Tibial artery (tissue), 4 donors: ENCODE results near the gene PLS1.
"Not testable (repeated sequence)": the region's sequence is repeated elsewhere in the genome, so short reads cannot be mapped to it uniquely, and the experiment has no call there.

Experiments used
- DNase-seq, 2 donors: peaks; one replicate each; pipeline ENCODE4 v3.0.0-alpha.2; 2019
- H3K27ac ChIP-seq, 2 donors: fragments of 200-600 bp; sonication (generic) in 1 of 2; 1 replicate in 1 of 2; 2 replicates in 1 of 2; pipeline ENCODE4 v1.5.1; 2018 to 2019; ENCODE audit warnings: mild to moderate bottlenecking in 1 of 2
- H3K27me3 ChIP-seq, 2 donors: fragments of 200-600 bp; sonication (generic) in 1 of 2; one replicate each; pipeline versions ENCODE4 v1.5.1 to v1.6.0; 2016 to 2019
- H3K36me3 ChIP-seq, 3 donors: fragments of 200-600 bp; sonication (generic) in 2 of 3; one replicate each; pipeline ENCODE4 v1.5.1; 2016 to 2019; ENCODE audit warnings: mild to moderate bottlenecking in 2 of 3
- H3K4me1 ChIP-seq, 4 donors: fragments of 200-600 bp; sonication (generic) in 2 of 4; 1 replicate in 3 of 4; 2 replicates in 1 of 4; pipeline ENCODE4 v1.5.1; 2016 to 2019
- H3K4me3 ChIP-seq, 2 donors: fragments of 200-600 bp; sonication (generic) in 1 of 2; 1 replicate in 1 of 2; 2 replicates in 1 of 2; pipeline ENCODE4 v1.5.1; 2018 to 2019; ENCODE audit warnings: mild to moderate bottlenecking in 2 of 2
- H3K9me3 ChIP-seq, 3 donors: fragments of 200-600 bp; sonication (generic) in 1 of 3; one replicate each; pipeline ENCODE4 v1.5.1; 2016 to 2019
- CTCF ChIP-seq, 2 experiments: fragments of 200-600 bp in 1 of 2; fragments of 450-650 bp in 1 of 2; IDR thresholded peaks; one replicate each; pipeline ENCODE4 v1.5.1; 2017 to 2019; ENCODE audit warnings: antibody characterized with exemption in 2 of 2, mild to moderate bottlenecking in 1 of 2, moderate library complexity in 1 of 2
- intact Hi-C: fragments of 100-400 bp; cut with DNase I; formaldehyde crosslinking; loops from one replicate; pipeline ENCODE4 v1.15.0; 2023; ENCODE audit warnings: low total_unique reads

Gene PLS1

GRCh38 chr3:142706321-142707127 is 110.3 kb downstream of the PLS1 start:
- H3K27me3 ChIP-seq, result no peaks in the 10 kb centered on the region
- no peak overlapping the region for H3K4me3 ChIP-seq
- no peaks in the 10 kb centered on the region for H3K9me3 ChIP-seq
- no peak for DNase-seq
- H3K4me1 ChIP-seq, result no peaks in the 10 kb centered on the region
- H3K27ac ChIP-seq, result no peak overlapping the region
- H3K36me3 ChIP-seq, result no peaks in the 10 kb centered on the region
- intact Hi-C loops, result no loop called here
- no peak for TF ChIP-seq CTCF (IDR thresholded peaks at IDR 0.05)

- H3K9me3 ChIP-seq, result no peaks in the 10 kb centered on the region
- no peak overlapping the region for H3K4me3 ChIP-seq
- intact Hi-C loops, result no loop called here
- DNase-seq, result no peak
- H3K27ac ChIP-seq, result no peak overlapping the region
- H3K36me3 ChIP-seq, result no peaks in the 10 kb centered on the region
- no peaks in the 10 kb centered on the region for H3K27me3 ChIP-seq
- no peak for TF ChIP-seq CTCF (IDR thresholded peaks at IDR 0.05)
- no peaks in the 10 kb centered on the region for H3K4me1 ChIP-seq
Observed at GRCh38 chr3:142709207-142709606, 113.0 kb downstream of the PLS1 start.

- H3K27ac ChIP-seq, H3K9me3 ChIP-seq, intact Hi-C loops, H3K36me3 ChIP-seq, DNase-seq, H3K4me1 ChIP-seq, H3K27me3 ChIP-seq, H3K4me3 ChIP-seq: not testable (repeated sequence)
Observed at GRCh38 chr3:142714882-142715281, 118.7 kb downstream of the PLS1 start.

- TF ChIP-seq CTCF (IDR thresholded peaks at IDR 0.05), result no peak
- Histone ChIP-seq H3K27me3 (no peaks in the 10 kb centered on the region), H3K27ac (no peak overlapping the region), H3K36me3 (no peaks in the 10 kb centered on the region), H3K4me3 (no peak overlapping the region), H3K4me1 (no peaks in the 10 kb centered on the region), H3K9me3 (no peaks in the 10 kb centered on the region)
- intact Hi-C loops, result no loop called here
- DNase-seq, result no peak
Observed at GRCh38 chr3:142716102-142716501, 119.9 kb downstream of the PLS1 start.

GRCh38 chr3:142723665-142723967 is 127.4 kb downstream of the PLS1 start:
- no peak for DNase-seq
- Histone ChIP-seq H3K9me3 (no peaks in the 10 kb centered on the region), H3K27ac (peak overlapping the region; percentile 78 to 95), H3K36me3 (no peaks in the 10 kb centered on the region), H3K4me3 (peak overlapping the region; percentile 73 to 87), H3K4me1 (peaks cover 0 to 24% (median 3%) of the 10 kb centered on the region in 4 donors), H3K27me3 (no peaks in the 10 kb centered on the region)
- intact Hi-C loops, result no loop called here
- no peak for TF ChIP-seq CTCF (IDR thresholded peaks at IDR 0.05)

GRCh38 chr3:142723968-142724681 is 127.9 kb downstream of the PLS1 start, which contains the start of gene TRPC1:
TSS of gene TRPC1 (plus strand) at chr3:142724034. CDS start at chr3:142724560, 526 bp downstream.
- no peaks in the 10 kb centered on the region for H3K27me3 ChIP-seq

More at GRCh38 chr3:142723968-142724681, 127.9 kb downstream of the PLS1 start, which contains the start of gene TRPC1:
- Histone ChIP-seq H3K4me1 (peaks cover 0 to 24% (median 3%) of the 10 kb centered on the region in 4 donors), H3K36me3 (no peaks in the 10 kb centered on the region), H3K9me3 (no peaks in the 10 kb centered on the region), H3K4me3 (peak within 1 kb of the TSS; percentile 73 to 87), H3K27ac (peak within 1 kb of the TSS; percentile 78 to 95)
- no peak for TF ChIP-seq CTCF (IDR thresholded peaks at IDR 0.05)
- DNase-seq, result peak; percentile 63 to 87
- intact Hi-C loops, result no loop called here
